ENCODE data around the gene TMEM270. TPM values are rescaled to one million over a fixed set of nuclear protein-coding genes. Genes with fewer than 3 reads are reported as not detected.
A peak's percentile ranks its signal among the peaks of the same experiment; 100 is the strongest.
"Not testable (repeated sequence)": the region's sequence is repeated elsewhere in the genome, so short reads cannot be mapped to it uniquely, and the experiment has no call there.

TMEM270 gene
- total and polyA plus RNA-seq, 8 donors = 0.25 to 0.31 TPM; not detected in 6

DNA sequence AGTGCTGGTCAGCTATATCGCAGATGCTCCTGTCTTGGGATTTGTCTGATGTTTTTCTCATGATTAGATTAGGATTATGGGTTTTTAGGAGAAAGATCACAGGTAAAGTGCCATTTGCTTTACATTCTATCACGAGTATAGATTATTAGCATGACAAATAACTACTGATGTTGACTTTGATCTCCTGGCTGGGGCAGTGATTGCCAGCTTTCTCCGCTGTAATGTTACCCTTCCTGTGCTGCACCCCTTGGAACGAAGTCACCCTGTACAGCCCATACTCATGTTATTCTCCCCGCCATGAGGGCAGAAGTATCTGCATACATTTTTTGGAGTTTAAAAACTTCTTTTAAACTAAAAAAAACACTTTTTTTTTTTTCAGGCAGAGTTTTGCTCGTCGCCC is 40.9 kb upstream of the TMEM270 start:
- 84 to 89% methylated on average over 7 of the region's 7 CpGs for WGBS, 2 donors
- DNase-seq (peak in 2 of 6 donors; percentile 4 to 6), ATAC-seq (no peak), FAIRE-seq (no peak)
- TF ChIP-seq, protein P1, sequence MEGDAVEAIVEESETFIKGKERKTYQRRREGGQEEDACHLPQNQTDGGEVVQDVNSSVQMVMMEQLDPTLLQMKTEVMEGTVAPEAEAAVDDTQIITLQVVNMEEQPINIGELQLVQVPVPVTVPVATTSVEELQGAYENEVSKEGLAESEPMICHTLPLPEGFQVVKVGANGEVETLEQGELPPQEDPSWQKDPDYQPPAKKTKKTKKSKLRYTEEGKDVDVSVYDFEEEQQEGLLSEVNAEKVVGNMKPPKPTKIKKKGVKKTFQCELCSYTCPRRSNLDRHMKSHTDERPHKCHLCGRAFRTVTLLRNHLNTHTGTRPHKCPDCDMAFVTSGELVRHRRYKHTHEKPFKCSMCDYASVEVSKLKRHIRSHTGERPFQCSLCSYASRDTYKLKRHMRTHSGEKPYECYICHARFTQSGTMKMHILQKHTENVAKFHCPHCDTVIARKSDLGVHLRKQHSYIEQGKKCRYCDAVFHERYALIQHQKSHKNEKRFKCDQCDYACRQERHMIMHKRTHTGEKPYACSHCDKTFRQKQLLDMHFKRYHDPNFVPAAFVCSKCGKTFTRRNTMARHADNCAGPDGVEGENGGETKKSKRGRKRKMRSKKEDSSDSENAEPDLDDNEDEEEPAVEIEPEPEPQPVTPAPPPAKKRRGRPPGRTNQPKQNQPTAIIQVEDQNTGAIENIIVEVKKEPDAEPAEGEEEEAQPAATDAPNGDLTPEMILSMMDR (IDR thresholded peaks at IDR 0.05) = no peak
- Histone ChIP-seq H3K36me3 (no peaks in the 10 kb centered on the region), H3K27ac (no peak overlapping the region), H3K4me1 (peaks cover 0 to 5% (median 0%) of the 10 kb centered on the region in 3 donors), H3K27me3 (no peaks in the 10 kb centered on the region), H3K9me3 (no peaks in the 10 kb centered on the region), H3K4me3 (no peak overlapping the region)
- intact Hi-C loops (cut with DNase I) = no loop called here

DNA sequence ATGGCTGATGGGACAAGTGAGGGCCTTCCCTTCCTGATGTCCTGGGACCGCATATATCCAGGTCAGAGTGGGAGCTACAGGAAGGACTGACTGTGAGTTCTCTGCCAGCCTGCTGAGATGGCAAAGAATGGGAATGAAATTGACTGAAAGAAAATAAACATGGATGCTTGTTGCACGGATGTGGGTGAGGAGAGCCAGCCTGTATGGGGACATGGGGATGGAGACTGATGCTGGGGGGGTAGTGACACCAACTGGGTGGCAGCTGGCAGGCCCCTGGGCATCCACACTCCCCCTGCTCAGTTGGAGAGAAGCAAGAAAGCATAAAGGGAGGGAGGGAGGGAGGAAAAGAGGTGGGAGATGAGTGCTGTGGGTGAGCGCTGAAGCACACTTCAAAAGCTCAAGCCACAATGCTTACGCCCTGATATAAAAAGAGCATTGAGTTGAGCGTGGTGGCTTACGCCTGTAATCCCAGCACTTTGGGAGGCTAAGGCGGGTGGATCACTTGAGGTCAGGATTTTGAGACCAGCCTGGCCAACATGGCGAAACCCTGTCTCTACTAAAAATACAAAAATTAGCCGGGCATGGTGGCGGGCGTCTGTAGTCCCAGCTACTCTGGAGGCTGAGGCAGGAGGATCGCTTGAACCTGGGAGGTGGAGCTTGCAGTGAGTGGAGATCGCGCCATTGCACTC is 39.2 kb upstream of the TMEM270 start:
- H3K36me3 ChIP-seq; H3K4me3 ChIP-seq; ATAC-seq; H3K9me3 ChIP-seq; intact Hi-C loops (cut with DNase I); FAIRE-seq; H3K27ac ChIP-seq; H3K27me3 ChIP-seq: not testable (repeated sequence)
- peaks cover 0 to 20% (median 6%) of the 10 kb centered on the region in 3 donors for H3K4me1 ChIP-seq
- 93 to 96% methylated on average over 14 of the region's 14 CpGs for WGBS, 2 donors
- peak in 3 of 6 donors; percentile 3 to 30 (median 10) for DNase-seq

DNA sequence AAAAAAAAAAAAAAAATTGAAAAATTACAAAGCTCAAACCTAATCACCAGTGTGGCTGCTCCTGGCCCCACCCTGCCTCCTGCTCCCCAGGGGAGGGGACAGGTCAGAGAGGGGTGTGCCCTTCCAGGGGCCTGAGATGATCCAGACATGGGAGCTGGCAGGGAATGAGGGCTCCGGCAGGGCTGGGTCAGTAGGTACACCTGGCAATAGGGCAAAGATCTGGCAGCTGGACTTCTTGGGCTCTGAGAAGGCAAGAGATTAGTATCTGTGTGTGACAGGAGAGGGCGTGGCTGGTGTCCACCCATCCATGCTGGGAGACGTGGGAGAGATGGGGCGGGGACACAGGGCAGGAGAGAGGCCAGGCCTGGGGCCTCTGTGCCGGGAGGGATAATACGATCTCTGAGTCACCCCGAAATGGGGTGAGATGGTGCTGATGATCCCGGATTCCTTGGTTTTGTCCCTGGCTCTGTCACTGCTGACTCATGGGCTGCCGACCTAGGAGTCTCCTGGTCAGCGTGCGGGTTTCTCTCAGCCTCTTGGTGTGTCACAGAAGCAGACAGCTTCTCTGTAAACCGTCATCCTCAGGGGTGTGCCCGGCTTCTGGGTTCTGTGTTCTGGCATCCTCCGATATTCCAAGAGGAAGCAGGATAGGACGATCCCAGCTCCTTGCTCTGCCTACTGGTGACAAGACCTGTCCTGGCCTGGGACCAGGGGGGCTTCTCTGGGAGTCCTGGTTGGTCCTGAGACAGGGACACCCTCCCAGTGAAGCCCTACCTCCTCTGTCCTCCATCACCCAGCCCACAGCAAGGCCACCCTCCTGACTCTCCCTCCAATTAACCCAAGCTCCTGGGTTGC is 38.4 kb upstream of the TMEM270 start:
- WGBS, 2 donors = 72 to 76% methylated on average over 15 of the region's 15 CpGs
- TF ChIP-seq, protein P1 (IDR thresholded peaks at IDR 0.05) = no peak

DNA sequence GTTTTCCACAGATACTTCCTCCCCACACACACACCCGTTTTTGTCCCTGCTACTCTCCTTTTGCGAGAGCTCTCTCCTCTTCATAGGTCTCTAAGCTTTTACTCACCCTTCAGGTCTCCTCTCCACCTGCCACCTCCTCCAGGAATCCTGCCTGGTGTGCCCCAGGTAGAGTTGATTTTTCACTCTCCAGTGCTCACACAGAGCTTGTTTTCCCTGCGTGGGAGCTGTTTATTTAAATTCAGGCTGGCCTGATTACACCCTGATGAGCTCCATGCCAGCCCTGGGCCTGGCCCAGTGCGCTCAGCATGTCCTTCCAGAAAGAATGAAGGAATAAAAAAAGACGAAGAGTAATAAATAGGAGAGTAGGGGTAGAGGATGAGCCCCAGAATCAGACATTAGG is 37.7 kb upstream of the TMEM270 start:
- DNase-seq = peak in 1 of 6 donors; percentile 1
- no peak for FAIRE-seq

More for the DNA sequence above, 38.4 kb upstream of the TMEM270 start:
- H3K9me3 ChIP-seq = no peaks in the 10 kb centered on the region
- DNase-seq (peak in 3 of 6 donors; percentile 36 to 62 (median 58)), ATAC-seq (peak in 3 of 4 donors; percentile 36 to 78 (median 75)), FAIRE-seq (no peak)
- H3K36me3 ChIP-seq = no peaks in the 10 kb centered on the region
- intact Hi-C loops (cut with DNase I) = no loop called here
- peak overlapping the region in 1 of 4 donors; percentile 36 for H3K27ac ChIP-seq
- H3K27me3 ChIP-seq = no peaks in the 10 kb centered on the region
- H3K4me3 ChIP-seq = no peak overlapping the region
- H3K4me1 ChIP-seq = peaks cover 8 to 28% (median 14%) of the 10 kb centered on the region in 3 donors

More for the DNA sequence above, 37.7 kb upstream of the TMEM270 start:
- H3K36me3 ChIP-seq = no peaks in the 10 kb centered on the region
- TF ChIP-seq, protein P1 (IDR thresholded peaks at IDR 0.05) = no peak
- H3K27me3 ChIP-seq = no peaks in the 10 kb centered on the region
- peaks cover 9 to 29% (median 18%) of the 10 kb centered on the region in 3 donors for H3K4me1 ChIP-seq
- intact Hi-C loops (cut with DNase I) = no loop called here
- no peak for ATAC-seq
- no peaks in the 10 kb centered on the region for H3K9me3 ChIP-seq
- no peak overlapping the region for H3K4me3 ChIP-seq
- peak overlapping the region in 1 of 4 donors; percentile 36 for H3K27ac ChIP-seq
- WGBS, 2 donors = 62 to 66% methylated on average over 5 of the region's 5 CpGs

All from pancreas (tissue), 10 donors.